HepG2 (cell line): ENCODE measurements around the gene SEMA4C. TPM values are rescaled to one million over a fixed set of nuclear protein-coding genes. Genes with fewer than 3 reads are reported as not detected.

Source experiments
- AKAP8 ChIP-seq: sonication (generic); formaldehyde crosslinking; IDR thresholded peaks from 2 replicates; pipeline ENCODE4 v1.5.1; 2020; ENCODE audit warnings: mild to moderate bottlenecking, missing genetic modification reagents
- CHCHD3 ChIP-seq: sonication (generic); formaldehyde crosslinking; IDR thresholded peaks from 2 replicates; pipeline ENCODE4 v1.8.0; 2022; ENCODE audit warnings: mild to moderate bottlenecking, missing genetic modification reagents, moderate library complexity
- E2F1 ChIP-seq: sonication (generic); formaldehyde crosslinking; IDR thresholded peaks from 2 replicates; pipeline ENCODE4 v1.5.0; 2020; ENCODE audit warnings: missing genetic modification reagents
- ETV6 ChIP-seq: sonication (generic); formaldehyde crosslinking; conservative IDR thresholded peaks from 2 replicates; pipeline ENCODE4 v1.4.0; 2020; ENCODE audit warnings: missing genetic modification reagents
- GATAD2A ChIP-seq: IDR thresholded peaks from 2 replicates; pipeline ENCODE4 v1.6.1; 2016
- KDM5B ChIP-seq: sonication (generic); formaldehyde crosslinking; IDR thresholded peaks from 2 replicates; pipeline ENCODE4 v1.4.0; 2020; ENCODE audit warnings: missing genetic modification reagents, mild to moderate bottlenecking, borderline replicate concordance
- MBNL3 ChIP-seq: fragments of 250-450 bp; sonication (Bioruptor Pico); conservative IDR thresholded peaks from 2 replicates; pipeline ENCODE4 v1.8.0; 2022; ENCODE audit warnings: mild to moderate bottlenecking, inconsistent platforms
- NFE2L1 ChIP-seq: sonication (generic); formaldehyde crosslinking; IDR thresholded peaks from 2 replicates; pipeline ENCODE4 v1.4.0; 2020; ENCODE audit warnings: missing genetic modification reagents, mild to moderate bottlenecking, borderline replicate concordance
- PITX1 ChIP-seq: sonication (generic); formaldehyde crosslinking; IDR thresholded peaks from 2 replicates; pipeline ENCODE4 v1.5.1; 2020; ENCODE audit warnings: mild to moderate bottlenecking, missing genetic modification reagents
- PTBP1 ChIP-seq: fragments of 200-400 bp; formaldehyde crosslinking; IDR thresholded peaks from 2 replicates; pipeline ENCODE4 v1.6.1; 2018; ENCODE audit warnings: low read length, low read depth; ENCODE audit not compliant: poor library complexity, severe bottlenecking
- RAD51 ChIP-seq: fragments of 450-650 bp; IDR thresholded peaks from 2 replicates; pipeline ENCODE4 v1.6.1; 2016; ENCODE audit warnings: borderline replicate concordance
- RFX1 ChIP-seq: fragments of 450-650 bp; IDR thresholded peaks from 2 replicates; pipeline ENCODE4 v1.6.1; 2017
- SIN3B ChIP-seq: fragments of 150-350 bp; IDR thresholded peaks from 2 replicates; pipeline ENCODE4 v1.6.1; 2014; ENCODE audit warnings: low read length
- SRSF4 ChIP-seq: fragments of 200-400 bp; formaldehyde crosslinking; IDR thresholded peaks from one replicate; pipeline ENCODE4 v1.6.1; 2018; ENCODE audit warnings: mild to moderate bottlenecking, low read depth, low read length, moderate library complexity; ENCODE audit not compliant: poor library complexity, severe bottlenecking
- ZBTB39 ChIP-seq: sonication (generic); formaldehyde crosslinking; IDR thresholded peaks from 2 replicates; pipeline ENCODE4 v1.5.0; 2020; ENCODE audit warnings: missing genetic modification reagents
- ZKSCAN1 ChIP-seq: fragments of 150-350 bp; IDR thresholded peaks from 2 replicates; pipeline ENCODE4 v1.6.1; 2014; ENCODE audit warnings: low read length
- ZNF446 ChIP-seq: sonication (generic); formaldehyde crosslinking; IDR thresholded peaks from 2 replicates; pipeline ENCODE4 v1.5.0; 2020; ENCODE audit warnings: mild to moderate bottlenecking, missing genetic modification reagents
- ZNF644 ChIP-seq: IDR thresholded peaks from 2 replicates; pipeline ENCODE4 v1.6.1; 2016; ENCODE audit warnings: low read depth
- polyA plus RNA-seq, 8 experiments: library from polyadenylated mRNA; depleted of rRNA in 3 of 8; stranded (reverse) in 7 of 8; unstranded in 1 of 8; fragments of >200 nt; fragmentation: Illumina TruSeq in 4 of 8; extraction: Trizol in 4 of 8; gene quantifications; 2 replicates each; pipeline versions ENCODE4 v1.2.1 to v1.2.3, GENCODE V29; 2011 to 2016; ENCODE audit warnings: low read depth in 4 of 8, missing spikeins in 1 of 8, mixed read lengths in 1 of 8; ENCODE audit not compliant: insufficient read depth in 1 of 8
- total RNA-seq, 5 experiments: library from RNA; depleted of rRNA; stranded (reverse); fragments of >200 nt; fragmentation: Illumina TruSeq; extraction: Trizol; gene quantifications; 2 replicates each; pipeline ENCODE4 v1.2.3, GENCODE V29; 2016; ENCODE audit warnings: low read depth in 1 of 5
- TF ChIP-seq, protein P1 (sequence below): fragments of 450-650 bp; IDR thresholded peaks from 2 replicates; pipeline ENCODE4 v1.6.1; 2017; ENCODE audit warnings: mild to moderate bottlenecking
- TF ChIP-seq, protein P2 (sequence below): sonication (generic); formaldehyde crosslinking; IDR thresholded peaks from 2 replicates; pipeline ENCODE4 v1.4.0; 2020; ENCODE audit warnings: missing genetic modification reagents

The SEMA4C gene
- total and polyA plus RNA-seq, 2 of the 13 experiments (the other 11 are each of a cell fraction or from before 2014, with no cell fraction given), result 25.9 to 46.6 TPM

DNA sequence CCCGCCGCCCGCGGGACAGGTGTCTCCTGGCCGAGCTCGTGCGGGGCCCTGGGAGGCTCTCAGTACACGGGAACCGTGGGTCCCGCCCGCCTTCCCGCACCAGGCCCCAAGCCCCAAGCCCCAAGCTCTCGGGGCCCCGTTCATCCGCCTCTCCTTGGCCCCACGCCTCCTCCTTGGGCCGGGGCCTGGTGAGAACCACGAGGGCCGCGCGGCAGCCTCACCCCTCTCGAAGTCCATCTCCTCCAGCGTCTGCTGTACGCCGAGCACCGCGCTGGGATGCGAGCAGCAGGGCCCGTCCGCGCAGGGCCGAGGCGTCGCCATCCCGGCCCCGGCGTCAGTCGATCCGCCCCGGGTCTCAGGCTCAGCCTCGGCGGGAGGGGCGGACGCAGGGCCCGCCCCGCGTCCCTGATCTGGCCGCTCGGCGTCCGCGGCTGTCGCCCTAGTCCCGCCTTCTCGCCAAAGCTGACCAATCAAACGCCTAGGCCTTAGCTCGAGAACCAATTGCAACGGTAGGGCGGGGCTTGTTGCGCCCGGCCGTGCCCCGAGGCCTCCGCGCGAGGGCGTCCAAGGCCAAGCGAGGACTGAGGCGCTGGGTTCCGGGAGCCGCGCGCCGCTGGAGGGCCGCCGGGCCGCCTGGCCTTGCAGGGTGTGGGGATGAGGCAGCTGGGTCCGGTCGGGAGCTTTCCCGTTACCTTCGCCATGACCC lies 12.1 kb downstream of the SEMA4C start, which contains the start of gene ANKRD39 (continued):
- TF ChIP-seq ZNF644 (CRISPR knock-in tag) (no peak), PITX1 (CRISPR knock-in tag) (peak; percentile 68), NFE2L1 (no peak), SIN3B (no peak), RFX1 (no peak), AKAP8 (CRISPR knock-in tag) (peak; percentile 82), ETV6 (peak; percentile 61), E2F1 (CRISPR knock-in tag) (no peak; the same call in 1 of the 2 replicates), RAD51 (no peak), ZNF446 (CRISPR knock-in tag) (peak; percentile 96), ZKSCAN1 (no peak), MBNL3 (CRISPR knock-in tag) (no peak), KDM5B (CRISPR knock-in tag) (peak; percentile 97), GATAD2A (CRISPR knock-in tag) (0 out of 2 replicates have a peak, but pooled peaks have one; percentile 17), ZBTB39 (CRISPR knock-in tag) (peak; percentile 12; the same call in 1 of the 2 replicates), PTBP1 (no peak), CHCHD3 (no peak; the same call in 1 of the 2 replicates), SRSF4 (no peak)
- TF ChIP-seq, protein P1, sequence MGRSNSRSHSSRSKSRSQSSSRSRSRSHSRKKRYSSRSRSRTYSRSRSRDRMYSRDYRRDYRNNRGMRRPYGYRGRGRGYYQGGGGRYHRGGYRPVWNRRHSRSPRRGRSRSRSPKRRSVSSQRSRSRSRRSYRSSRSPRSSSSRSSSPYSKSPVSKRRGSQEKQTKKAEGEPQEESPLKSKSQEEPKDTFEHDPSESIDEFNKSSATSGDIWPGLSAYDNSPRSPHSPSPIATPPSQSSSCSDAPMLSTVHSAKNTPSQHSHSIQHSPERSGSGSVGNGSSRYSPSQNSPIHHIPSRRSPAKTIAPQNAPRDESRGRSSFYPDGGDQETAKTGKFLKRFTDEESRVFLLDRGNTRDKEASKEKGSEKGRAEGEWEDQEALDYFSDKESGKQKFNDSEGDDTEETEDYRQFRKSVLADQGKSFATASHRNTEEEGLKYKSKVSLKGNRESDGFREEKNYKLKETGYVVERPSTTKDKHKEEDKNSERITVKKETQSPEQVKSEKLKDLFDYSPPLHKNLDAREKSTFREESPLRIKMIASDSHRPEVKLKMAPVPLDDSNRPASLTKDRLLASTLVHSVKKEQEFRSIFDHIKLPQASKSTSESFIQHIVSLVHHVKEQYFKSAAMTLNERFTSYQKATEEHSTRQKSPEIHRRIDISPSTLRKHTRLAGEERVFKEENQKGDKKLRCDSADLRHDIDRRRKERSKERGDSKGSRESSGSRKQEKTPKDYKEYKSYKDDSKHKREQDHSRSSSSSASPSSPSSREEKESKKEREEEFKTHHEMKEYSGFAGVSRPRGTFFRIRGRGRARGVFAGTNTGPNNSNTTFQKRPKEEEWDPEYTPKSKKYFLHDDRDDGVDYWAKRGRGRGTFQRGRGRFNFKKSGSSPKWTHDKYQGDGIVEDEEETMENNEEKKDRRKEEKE, result no peak
- TF ChIP-seq, protein P2, sequence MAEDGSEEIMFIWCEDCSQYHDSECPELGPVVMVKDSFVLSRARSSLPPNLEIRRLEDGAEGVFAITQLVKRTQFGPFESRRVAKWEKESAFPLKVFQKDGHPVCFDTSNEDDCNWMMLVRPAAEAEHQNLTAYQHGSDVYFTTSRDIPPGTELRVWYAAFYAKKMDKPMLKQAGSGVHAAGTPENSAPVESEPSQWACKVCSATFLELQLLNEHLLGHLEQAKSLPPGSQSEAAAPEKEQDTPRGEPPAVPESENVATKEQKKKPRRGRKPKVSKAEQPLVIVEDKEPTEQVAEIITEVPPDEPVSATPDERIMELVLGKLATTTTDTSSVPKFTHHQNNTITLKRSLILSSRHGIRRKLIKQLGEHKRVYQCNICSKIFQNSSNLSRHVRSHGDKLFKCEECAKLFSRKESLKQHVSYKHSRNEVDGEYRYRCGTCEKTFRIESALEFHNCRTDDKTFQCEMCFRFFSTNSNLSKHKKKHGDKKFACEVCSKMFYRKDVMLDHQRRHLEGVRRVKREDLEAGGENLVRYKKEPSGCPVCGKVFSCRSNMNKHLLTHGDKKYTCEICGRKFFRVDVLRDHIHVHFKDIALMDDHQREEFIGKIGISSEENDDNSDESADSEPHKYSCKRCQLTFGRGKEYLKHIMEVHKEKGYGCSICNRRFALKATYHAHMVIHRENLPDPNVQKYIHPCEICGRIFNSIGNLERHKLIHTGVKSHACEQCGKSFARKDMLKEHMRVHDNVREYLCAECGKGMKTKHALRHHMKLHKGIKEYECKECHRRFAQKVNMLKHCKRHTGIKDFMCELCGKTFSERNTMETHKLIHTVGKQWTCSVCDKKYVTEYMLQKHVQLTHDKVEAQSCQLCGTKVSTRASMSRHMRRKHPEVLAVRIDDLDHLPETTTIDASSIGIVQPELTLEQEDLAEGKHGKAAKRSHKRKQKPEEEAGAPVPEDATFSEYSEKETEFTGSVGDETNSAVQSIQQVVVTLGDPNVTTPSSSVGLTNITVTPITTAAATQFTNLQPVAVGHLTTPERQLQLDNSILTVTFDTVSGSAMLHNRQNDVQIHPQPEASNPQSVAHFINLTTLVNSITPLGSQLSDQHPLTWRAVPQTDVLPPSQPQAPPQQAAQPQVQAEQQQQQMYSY, result peak; percentile 100
